SU-DHL-6 (cell line): ENCODE results near the gene EVL.
A peak's percentile ranks its signal among the peaks of the same experiment; 100 is the strongest.

Source experiments
- H2AFZ ChIP-seq: fragments of 200-600 bp; sonication (generic); 2 replicates; pipeline ENCODE4 v1.6.1; 2014; ENCODE audit warnings: low read depth, mild to moderate bottlenecking, moderate library complexity, mixed read lengths, antibody characterized with exemption, low read length; ENCODE audit not compliant: severe bottlenecking
- H3F3A ChIP-seq: fragments of 200-600 bp; shearing (Covaris generic); 2 replicates; pipeline ENCODE4 v1.6.0; 2016; ENCODE audit warnings: antibody characterized with exemption, mild to moderate bottlenecking; ENCODE audit not compliant: insufficient read depth
- H3K27ac ChIP-seq: fragments of 200-600 bp; sonication (generic); 2 replicates; pipeline ENCODE4 v1.5.1; 2016; ENCODE audit warnings: low read depth, mild to moderate bottlenecking, low read length, moderate library complexity, mixed read lengths
- H3K27me3 ChIP-seq: fragments of 200-600 bp; sonication (generic), shearing (Covaris generic); 2 replicates; pipeline ENCODE4 v1.6.0; 2014; ENCODE audit warnings: mild to moderate bottlenecking, low read length
- H3K36me3 ChIP-seq: fragments of 200-600 bp; sonication (generic); 2 replicates; pipeline ENCODE4 v1.6.1; 2014; ENCODE audit warnings: mild to moderate bottlenecking, low read length, mixed read lengths
- H3K4me2 ChIP-seq: fragments of 300-600, 200-600 bp; shearing (Covaris generic), sonication (generic); 2 replicates; pipeline ENCODE4 v1.6.0; 2014; ENCODE audit warnings: low read length, low read depth, mild to moderate bottlenecking; ENCODE audit not compliant: poor library complexity, severe bottlenecking
- H3K4me3 ChIP-seq: fragments of 200-600 bp; sonication (generic); 2 replicates; pipeline ENCODE4 v1.5.1; 2014; ENCODE audit warnings: antibody characterized with exemption, low read length, mild to moderate bottlenecking, mixed read lengths; ENCODE audit not compliant: insufficient read depth, poor library complexity, severe bottlenecking
- H3K79me2 ChIP-seq: fragments of 200-600 bp; sonication (generic); 2 replicates; pipeline ENCODE4 v1.6.1; 2014; ENCODE audit warnings: mild to moderate bottlenecking, low read length, moderate library complexity; ENCODE audit not compliant: insufficient read depth
- H3K9ac ChIP-seq: fragments of 200-600 bp; sonication (generic); 2 replicates; pipeline ENCODE4 v1.7.0; 2014; ENCODE audit warnings: mild to moderate bottlenecking, low read length
- H3K9me2 ChIP-seq: fragments of 200-600 bp; sonication (generic); replicated peaks from 2 replicates; pipeline ENCODE4 v1.6.1; 2014; ENCODE audit warnings: low read length; ENCODE audit not compliant: insufficient read depth
- H3K9me3 ChIP-seq: fragments of 200-600 bp; sonication (generic); 2 replicates; pipeline ENCODE4 v1.6.1; 2014; ENCODE audit warnings: low read length, mixed read lengths; ENCODE audit not compliant: insufficient read depth
- H4K20me1 ChIP-seq: fragments of 200-600 bp; sonication (generic); 2 replicates; pipeline ENCODE4 v1.6.1; 2014; ENCODE audit warnings: low read depth, mild to moderate bottlenecking, antibody characterized with exemption, low read length, moderate library complexity, mixed read lengths
- CTCF ChIP-seq: fragments of 200-600 bp; sonication (generic); IDR thresholded peaks from one replicate; pipeline ENCODE4 v1.5.1; 2017; ENCODE audit warnings: antibody characterized with exemption, mild to moderate bottlenecking, low read length, moderate library complexity; ENCODE audit not compliant: insufficient read depth, poor library complexity, severe bottlenecking
- EZH2phosphoT487 ChIP-seq: fragments of 200-600 bp; sonication (generic), shearing (Covaris generic); conservative IDR thresholded peaks from 2 replicates; pipeline ENCODE4 v1.6.1; 2018; ENCODE audit warnings: mild to moderate bottlenecking, antibody characterized with exemption, low read length, moderate library complexity, mixed read lengths

EVL gene

GRCh38 chr14:100066962-100067361 lies 1.7 kb downstream of the EVL start:
- H3K4me3 ChIP-seq, result peak overlapping the region; percentile 50
- TF ChIP-seq EZH2phosphoT487 (no peak), CTCF (no peak)
- H3K4me2 ChIP-seq, result peak overlapping the region; percentile 85
- peaks cover 51% of the 10 kb centered on the region for H3K79me2 ChIP-seq
- no peaks in the 10 kb centered on the region for H4K20me1 ChIP-seq
- H3K27ac ChIP-seq, result peak overlapping the region; percentile 95
- peaks cover 77% of the 10 kb centered on the region for H3F3A ChIP-seq
- no peaks in the 10 kb centered on the region for H3K27me3 ChIP-seq
- H2AFZ ChIP-seq, result no peak overlapping the region
- H3K9me3 ChIP-seq, result no peaks in the 10 kb centered on the region
- H3K9ac ChIP-seq, result peak overlapping the region; percentile 69
- H3K9me2 ChIP-seq, result no peaks in the 10 kb centered on the region
- no peaks in the 10 kb centered on the region for H3K36me3 ChIP-seq

- no peak overlapping the region for H2AFZ ChIP-seq
- H3K9me3 ChIP-seq, result no peaks in the 10 kb centered on the region
- H3K4me3 ChIP-seq, result peak overlapping the region; percentile 50
- H3K27me3 ChIP-seq, result no peaks in the 10 kb centered on the region
- H4K20me1 ChIP-seq, result no peaks in the 10 kb centered on the region
- peak overlapping the region; percentile 95 for H3K27ac ChIP-seq
- peaks cover 55% of the 10 kb centered on the region for H3K79me2 ChIP-seq
- peak overlapping the region; percentile 69 for H3K9ac ChIP-seq
- no peaks in the 10 kb centered on the region for H3K36me3 ChIP-seq
- TF ChIP-seq EZH2phosphoT487 (no peak), CTCF (no peak)
- peaks cover 78% of the 10 kb centered on the region for H3F3A ChIP-seq
- H3K9me2 ChIP-seq, result no peaks in the 10 kb centered on the region
- H3K4me2 ChIP-seq, result peak overlapping the region; percentile 85
Measured at GRCh38 chr14:100067481-100067880, 2.3 kb downstream of the EVL start.

- no peaks in the 10 kb centered on the region for H4K20me1 ChIP-seq
- peaks cover 59% of the 10 kb centered on the region for H3K79me2 ChIP-seq
- H3K36me3 ChIP-seq, result no peaks in the 10 kb centered on the region
- H3K4me3 ChIP-seq, result peak overlapping the region; percentile 50
- H3K9me2 ChIP-seq, result no peaks in the 10 kb centered on the region
- no peak for TF ChIP-seq CTCF
- no peak for TF ChIP-seq EZH2phosphoT487
- peak overlapping the region; percentile 85 for H3K4me2 ChIP-seq
- H3K27me3 ChIP-seq, result no peaks in the 10 kb centered on the region
- H2AFZ ChIP-seq, result no peak overlapping the region
- H3F3A ChIP-seq, result peaks cover 78% of the 10 kb centered on the region
- peak overlapping the region; percentile 95 for H3K27ac ChIP-seq
- H3K9ac ChIP-seq, result peak overlapping the region; percentile 69
- no peaks in the 10 kb centered on the region for H3K9me3 ChIP-seq
Measured at GRCh38 chr14:100067971-100068959, 3.0 kb downstream of the EVL start.
